Measurements from ENCODE around the gene MMP21.

DNA sequence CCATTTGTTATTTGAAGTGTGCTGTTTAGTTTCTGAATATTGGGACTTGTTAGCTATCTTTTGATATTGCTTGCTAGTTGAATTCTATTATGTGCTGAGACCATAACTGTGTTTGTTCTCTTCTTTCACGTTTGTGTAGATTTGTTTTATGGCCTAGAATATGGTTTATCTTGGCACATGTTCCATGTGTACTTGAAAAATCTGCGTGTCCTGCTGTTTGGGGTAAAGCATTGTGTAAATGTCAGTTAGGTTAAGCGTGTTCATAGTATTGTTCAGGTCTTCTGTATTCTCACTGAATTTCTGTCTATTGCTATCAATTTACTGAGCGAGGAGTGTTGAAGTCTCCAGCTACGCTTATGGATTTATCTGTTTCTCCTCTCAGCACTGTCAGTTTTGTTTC lies 19.4 kb downstream of the MMP21 start:
- TF ChIP-seq GATA3 (IDR thresholded peaks at IDR 0.05; ENCODE audit: low read depth, low read length) (no peak), GATA2 (IDR thresholded peaks at IDR 0.05; ENCODE audit: low read depth, low read length) (no peak)

Measured in SH-SY5Y (cell line).